Activated CD4-positive, alpha-beta T cell treated with anti-CD3 and anti-CD28 coated beads, Interleukin-2, amount 10 ng/mL, durations not matched to agents 24 days and 14 days (primary cell): ENCODE measurements around the gene METTL27. TPM values are rescaled to one million over a fixed set of nuclear protein-coding genes. Genes with fewer than 3 reads are reported as not detected.
"Not testable (repeated sequence)": the region's sequence is repeated elsewhere in the genome, so short reads cannot be mapped to it uniquely, and the experiment has no call there.

Source experiments
- DNase-seq: peaks from one replicate; pipeline ENCODE4 v3.0.0; 2022
- H3K27ac Mint-ChIP-seq: one replicate; pipeline ENCODE4 v1.8.0; 2022; ENCODE audit warnings: mild to moderate bottlenecking, mixed read lengths
- H3K27me3 Mint-ChIP-seq: one replicate; pipeline ENCODE4 v1.8.0; 2022; ENCODE audit warnings: mixed read lengths
- H3K36me3 Mint-ChIP-seq: one replicate; pipeline ENCODE4 v1.8.0; 2022; ENCODE audit warnings: low read depth, mild to moderate bottlenecking, mixed read lengths
- H3K4me1 Mint-ChIP-seq: one replicate; pipeline ENCODE4 v1.8.0; 2021; ENCODE audit warnings: mixed read lengths
- H3K4me3 Mint-ChIP-seq: one replicate; pipeline ENCODE4 v1.8.0; 2022; ENCODE audit warnings: mild to moderate bottlenecking, moderate library complexity, mixed read lengths
- H3K9me3 Mint-ChIP-seq: one replicate; pipeline ENCODE4 v1.8.0; 2021; ENCODE audit warnings: mixed read lengths
- intact Hi-C: fragments of 100-400 bp; cut with micrococcal nuclease; formaldehyde crosslinking; loops from one replicate; pipeline ENCODE4 v1.15.1; 2023
- total RNA-seq: library from RNA; stranded (reverse); gene quantifications from 2 replicates; pipeline ENCODE4 v1.2.3, GENCODE V29; 2022

The METTL27 gene
- total RNA-seq, 1 donor from 2014 or later, result 1.9 TPM

GRCh38 chr7:73839290-73839689 lies 3.0 kb downstream of the METTL27 start:
- intact Hi-C loops, result no loop called here
- Mint-ChIP-seq H3K9me3 (no peaks in the 10 kb centered on the region), H3K27me3 (peaks cover 6% of the 10 kb centered on the region), H3K4me3 (no peak overlapping the region), H3K4me1 (peaks cover 7% of the 10 kb centered on the region), H3K36me3 (no peaks in the 10 kb centered on the region), H3K27ac (no peak overlapping the region)
- DNase-seq, result no peak

DNA sequence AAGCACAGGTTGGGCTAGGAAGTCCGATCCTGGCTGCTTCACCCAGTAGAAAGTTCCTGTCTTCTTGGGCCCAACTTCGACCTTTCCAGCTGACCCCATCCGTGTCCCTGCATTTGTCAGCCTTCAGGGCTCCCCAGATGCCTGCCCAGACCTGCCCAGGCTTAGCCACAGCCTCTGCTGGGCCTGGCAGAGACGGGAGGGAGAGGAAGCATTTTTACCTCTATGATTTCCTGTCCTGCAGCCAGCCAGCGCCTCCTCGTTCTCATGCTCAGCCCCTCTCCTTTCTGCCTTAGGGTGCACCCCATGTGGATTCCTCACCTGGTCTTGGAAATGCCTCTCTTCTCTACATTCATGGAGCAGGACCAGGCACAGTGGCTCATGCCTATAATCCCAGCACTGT lies 3.7 kb downstream of the METTL27 start:
- H3K4me1 Mint-ChIP-seq, result peaks cover 3% of the 10 kb centered on the region
- H3K27me3 Mint-ChIP-seq, result peaks cover under 1% of the 10 kb centered on the region
- no peak overlapping the region for H3K27ac Mint-ChIP-seq

GRCh38 chr7:73837167-73837566 lies 5.1 kb downstream of the METTL27 start:
- not testable (repeated sequence) for H3K27ac Mint-ChIP-seq

More for the DNA sequence above, 3.7 kb downstream of the METTL27 start:
- no peak for DNase-seq
- H3K4me3 Mint-ChIP-seq, result no peak overlapping the region
- no peaks in the 10 kb centered on the region for H3K9me3 Mint-ChIP-seq
- intact Hi-C loops, result no loop called here
- no peaks in the 10 kb centered on the region for H3K36me3 Mint-ChIP-seq

DNA sequence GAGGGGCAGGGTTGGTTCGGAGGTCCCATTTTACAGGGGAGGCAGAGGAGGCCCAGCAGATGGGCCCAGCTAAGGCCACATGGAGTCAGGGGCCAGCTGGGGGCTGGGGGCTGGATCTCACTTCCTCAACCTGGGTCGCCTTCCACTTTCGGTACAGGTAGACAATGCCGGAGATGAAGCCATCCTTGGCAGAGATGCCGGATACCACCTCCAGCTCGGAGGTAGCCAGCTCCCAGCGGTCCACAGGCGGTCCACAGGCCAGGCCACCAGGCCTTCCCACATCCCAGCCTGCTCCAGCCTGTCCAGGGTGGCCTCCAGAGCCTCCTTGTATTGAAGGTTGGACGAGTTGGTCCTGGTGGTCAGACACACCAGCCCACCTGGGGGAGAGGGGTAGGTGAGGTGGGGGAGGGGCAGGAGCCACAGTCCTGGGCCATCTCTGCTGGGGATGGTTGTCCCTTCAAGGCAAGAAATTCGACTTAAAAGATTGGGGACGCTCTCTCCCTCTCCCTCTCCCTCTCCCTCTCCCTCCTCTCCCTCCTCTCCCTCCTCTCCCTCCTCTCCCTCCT lies 7.6 kb downstream of the METTL27 start:
- H3K36me3 Mint-ChIP-seq, result no peaks in the 10 kb centered on the region
- DNase-seq, result no peak
- peaks cover 2% of the 10 kb centered on the region for H3K4me1 Mint-ChIP-seq
- H3K4me3 Mint-ChIP-seq, result no peak overlapping the region
- H3K27me3 Mint-ChIP-seq, result no peaks in the 10 kb centered on the region
- intact Hi-C loops, result no loop called here
- H3K27ac Mint-ChIP-seq, result no peak overlapping the region
- no peaks in the 10 kb centered on the region for H3K9me3 Mint-ChIP-seq

More at GRCh38 chr7:73837167-73837566, 5.1 kb downstream of the METTL27 start:
- DNase-seq, H3K27me3 Mint-ChIP-seq, H3K36me3 Mint-ChIP-seq, H3K9me3 Mint-ChIP-seq, H3K4me1 Mint-ChIP-seq, intact Hi-C loops, H3K4me3 Mint-ChIP-seq: not testable (repeated sequence)

DNA sequence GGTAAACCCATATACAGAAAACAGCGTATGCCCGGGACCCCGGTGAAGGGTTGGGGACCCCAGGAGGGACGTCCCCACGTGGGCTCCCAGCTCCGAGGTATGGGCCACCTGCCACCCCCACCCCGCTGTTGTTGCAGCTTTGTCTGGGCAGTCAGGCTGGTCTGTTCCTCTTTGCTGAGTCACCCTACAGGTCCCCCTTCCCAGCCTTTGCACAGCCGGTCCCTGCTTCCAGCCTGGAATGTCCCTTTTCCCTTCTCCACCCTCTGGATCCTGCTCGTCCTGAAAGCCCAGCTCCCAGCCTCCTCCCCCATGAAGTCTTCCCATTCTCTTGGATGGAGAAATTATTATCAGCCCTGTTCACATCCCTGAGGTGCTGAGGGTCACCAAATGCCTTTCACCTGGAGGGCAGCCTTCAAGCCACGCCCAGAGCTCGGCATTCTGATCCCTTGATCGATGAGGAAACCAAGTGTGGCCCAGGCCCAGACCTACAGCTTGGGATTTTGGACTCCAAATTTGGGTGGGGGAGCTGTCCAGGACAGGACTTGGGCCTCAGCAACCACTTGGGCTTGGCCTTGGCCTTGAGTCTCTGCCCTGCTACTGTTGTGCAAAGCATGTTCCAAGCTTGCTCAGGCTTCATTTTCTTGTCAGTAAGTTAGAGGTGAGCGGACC lies 8.9 kb downstream of the METTL27 start:
- H3K4me1 Mint-ChIP-seq, result peaks cover 6% of the 10 kb centered on the region
- no peaks in the 10 kb centered on the region for H3K36me3 Mint-ChIP-seq
- intact Hi-C loops, result no loop called here
- no peaks in the 10 kb centered on the region for H3K9me3 Mint-ChIP-seq
- no peak overlapping the region for H3K27ac Mint-ChIP-seq
- no peaks in the 10 kb centered on the region for H3K27me3 Mint-ChIP-seq
- no peak for DNase-seq
- no peak overlapping the region for H3K4me3 Mint-ChIP-seq

GRCh38 chr7:73832806-73833205 lies 9.5 kb downstream of the METTL27 start:
- intact Hi-C loops, result no loop called here
- DNase-seq, result no peak
- no peak overlapping the region for H3K27ac Mint-ChIP-seq
- H3K27me3 Mint-ChIP-seq, result no peaks in the 10 kb centered on the region
- H3K36me3 Mint-ChIP-seq, result no peaks in the 10 kb centered on the region
- H3K4me1 Mint-ChIP-seq, result peaks cover 4% of the 10 kb centered on the region
- H3K9me3 Mint-ChIP-seq, result no peaks in the 10 kb centered on the region
- no peak overlapping the region for H3K4me3 Mint-ChIP-seq

DNA sequence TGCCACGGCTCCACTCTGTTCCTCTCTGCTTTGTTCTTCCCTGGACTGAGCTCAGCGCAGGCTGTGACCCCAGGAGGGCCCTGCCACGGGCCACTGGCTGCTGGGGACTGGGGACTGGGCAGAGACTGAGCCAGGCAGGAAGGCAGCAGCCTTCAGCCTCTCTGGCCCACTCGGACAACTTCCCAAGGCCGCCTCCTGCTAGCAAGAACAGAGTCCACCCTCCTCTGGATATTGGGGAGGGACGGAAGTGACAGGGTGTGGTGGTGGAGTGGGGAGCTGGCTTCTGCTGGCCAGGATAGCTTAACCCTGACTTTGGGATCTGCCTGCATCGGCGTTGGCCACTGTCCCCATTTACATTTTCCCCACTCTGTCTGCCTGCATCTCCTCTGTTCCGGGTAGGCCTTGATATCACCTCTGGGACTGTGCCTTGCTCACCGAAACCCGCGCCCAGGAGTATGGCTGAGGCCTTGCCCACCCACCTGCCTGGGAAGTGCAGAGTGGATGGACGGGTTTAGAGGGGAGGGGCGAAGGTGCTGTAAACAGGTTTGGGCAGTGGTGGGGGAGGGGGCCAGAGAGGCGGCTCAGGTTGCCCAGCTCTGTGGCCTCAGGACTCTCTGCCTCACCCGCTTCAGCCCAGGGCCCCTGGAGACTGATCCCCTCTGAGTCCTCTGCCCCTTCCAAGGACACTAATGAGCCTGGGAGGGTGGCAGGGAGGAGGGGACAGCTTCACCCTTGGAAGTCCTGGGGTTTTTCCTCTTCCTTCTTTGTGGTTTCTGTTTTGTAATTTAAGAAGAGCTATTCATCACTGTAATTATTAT lies 10.3 kb downstream of the METTL27 start:
- no peak for DNase-seq
- Mint-ChIP-seq H3K4me1 (peaks cover 8% of the 10 kb centered on the region), H3K4me3 (no peak overlapping the region), H3K27ac (no peak overlapping the region), H3K36me3 (no peaks in the 10 kb centered on the region), H3K9me3 (no peaks in the 10 kb centered on the region), H3K27me3 (peaks cover 6% of the 10 kb centered on the region)
- intact Hi-C loops, result no loop called here

DNA sequence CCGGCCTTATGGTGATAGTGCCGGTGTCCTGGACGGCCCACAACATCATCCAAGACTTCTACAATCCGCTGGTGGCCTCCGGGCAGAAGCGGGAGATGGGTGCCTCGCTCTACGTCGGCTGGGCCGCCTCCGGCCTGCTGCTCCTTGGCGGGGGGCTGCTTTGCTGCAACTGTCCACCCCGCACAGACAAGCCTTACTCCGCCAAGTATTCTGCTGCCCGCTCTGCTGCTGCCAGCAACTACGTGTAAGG lies 10.8 kb downstream of the METTL27 start:
- H3K4me1 Mint-ChIP-seq, result peaks cover 13% of the 10 kb centered on the region
- no peak for DNase-seq
- peaks cover 12% of the 10 kb centered on the region for H3K27me3 Mint-ChIP-seq
- H3K27ac Mint-ChIP-seq, result no peak overlapping the region
- H3K9me3 Mint-ChIP-seq, result no peaks in the 10 kb centered on the region
- intact Hi-C loops, result no loop called here
- no peaks in the 10 kb centered on the region for H3K36me3 Mint-ChIP-seq
- H3K4me3 Mint-ChIP-seq, result no peak overlapping the region

DNA sequence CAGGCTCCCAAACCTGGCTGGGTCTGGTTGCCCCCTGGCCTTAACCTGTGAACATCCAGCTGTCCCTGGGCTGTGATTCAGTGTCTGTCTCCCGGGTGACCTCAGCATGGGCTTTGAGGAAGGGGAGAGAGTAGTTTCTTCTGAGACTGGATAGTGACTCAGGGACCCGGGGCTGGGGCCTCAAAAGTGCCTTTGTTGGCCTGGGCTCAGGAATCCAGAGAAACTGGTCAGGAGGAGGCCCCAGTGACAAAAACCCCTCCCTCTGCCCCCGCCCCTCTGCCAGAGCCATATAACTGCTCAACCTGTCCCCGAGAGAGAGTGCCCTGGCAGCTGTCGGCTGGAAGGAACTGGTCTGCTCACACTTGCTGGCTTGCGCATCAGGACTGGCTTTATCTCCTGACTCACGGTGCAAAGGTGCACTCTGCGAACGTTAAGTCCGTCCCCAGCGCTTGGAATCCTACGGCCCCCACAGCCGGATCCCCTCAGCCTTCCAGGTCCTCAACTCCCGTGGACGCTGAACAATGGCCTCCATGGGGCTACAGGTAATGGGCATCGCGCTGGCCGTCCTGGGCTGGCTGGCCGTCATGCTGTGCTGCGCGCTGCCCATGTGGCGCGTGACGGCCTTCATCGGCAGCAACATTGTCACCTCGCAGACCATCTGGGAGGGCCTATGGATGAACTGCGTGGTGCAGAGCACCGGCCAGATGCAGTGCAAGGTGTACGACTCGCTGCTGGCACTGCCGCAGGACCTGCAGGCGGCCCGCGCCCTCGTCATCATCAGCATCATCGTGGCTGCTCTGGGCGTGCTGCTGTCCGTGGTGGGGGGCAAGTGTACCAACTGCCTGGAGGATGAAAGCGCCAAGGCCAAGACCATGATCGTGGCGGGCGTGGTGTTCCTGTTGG lies 11.4 kb downstream of the METTL27 start, which contains the start of gene CLDN4:
Gene CLDN4, plus strand, starts transcription at position 316 of the 903 bp plus-strand sequence. Its CDS starts 206 bp downstream, at position 522.
- intact Hi-C loops, result no loop called here
- Mint-ChIP-seq H3K4me1 (peaks cover 13% of the 10 kb centered on the region), H3K4me3 (no peak within 1 kb of the TSS), H3K27me3 (peaks cover 14% of the 10 kb centered on the region), H3K36me3 (no peaks in the 10 kb centered on the region), H3K9me3 (no peaks in the 10 kb centered on the region), H3K27ac (no peak within 1 kb of the TSS)
- DNase-seq, result no peak

DNA sequence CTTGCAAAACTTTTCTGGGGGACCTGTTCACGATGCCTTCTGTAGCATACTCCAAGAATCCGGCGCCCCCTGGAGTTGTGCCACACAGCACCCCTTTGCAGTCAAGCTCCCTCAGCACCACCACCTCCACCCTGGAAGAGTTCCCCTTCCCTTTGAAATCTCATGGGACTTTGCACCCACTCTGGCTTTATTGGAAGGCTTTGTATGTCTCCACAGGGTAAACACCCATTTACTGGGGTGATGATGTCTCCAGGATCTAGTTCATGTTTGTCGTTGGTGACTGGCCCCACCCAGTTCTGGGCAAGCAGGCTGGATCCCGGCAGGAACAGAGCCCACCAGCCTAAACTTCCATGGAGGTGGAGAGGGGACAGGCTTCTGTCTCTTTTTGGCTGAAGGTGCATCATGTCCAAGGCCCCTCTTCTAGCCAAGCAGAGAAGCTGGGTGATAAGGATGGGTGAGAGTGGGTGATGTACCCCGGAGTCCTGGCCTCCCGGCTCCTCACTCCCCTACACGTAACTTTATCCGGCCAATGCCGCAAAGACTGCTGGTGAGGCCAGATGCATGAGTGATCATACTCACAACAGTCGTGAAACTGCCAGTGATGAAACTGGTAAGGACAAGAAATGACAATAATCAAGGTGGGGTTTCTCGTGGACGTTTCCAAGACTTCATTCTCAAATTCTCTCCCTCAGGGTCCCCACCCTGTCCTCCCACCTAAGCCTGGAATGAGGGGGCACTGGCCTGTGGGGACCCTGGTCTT lies 12.2 kb downstream of the METTL27 start:
- H3K9me3 Mint-ChIP-seq, result no peaks in the 10 kb centered on the region

DNA sequence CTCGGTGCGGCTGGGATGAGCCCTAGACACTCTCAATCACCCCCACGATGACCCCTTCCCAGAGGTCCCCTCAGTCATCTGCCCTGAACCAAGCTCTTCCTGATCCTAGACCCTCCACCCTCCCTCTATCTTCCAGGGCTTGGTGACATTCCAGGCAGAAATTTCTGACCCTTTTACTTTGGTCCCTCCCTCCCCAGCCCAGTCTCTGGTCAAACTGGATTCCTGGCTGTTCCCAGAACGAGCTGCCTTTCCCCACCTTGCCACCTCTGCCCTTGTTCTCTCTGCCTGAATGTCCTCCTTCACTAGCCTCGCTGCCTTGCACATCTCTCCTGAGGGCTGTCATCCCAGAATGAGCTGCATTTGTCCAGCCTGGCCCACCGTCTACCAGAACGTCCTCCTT lies 12.8 kb downstream of the METTL27 start:
- no peak for DNase-seq
- Mint-ChIP-seq H3K27me3 (peaks cover 15% of the 10 kb centered on the region), H3K9me3 (no peaks in the 10 kb centered on the region), H3K4me3 (no peak overlapping the region), H3K27ac (no peak overlapping the region), H3K4me1 (peaks cover 13% of the 10 kb centered on the region), H3K36me3 (no peaks in the 10 kb centered on the region)
- intact Hi-C loops, result no loop called here

More for the DNA sequence above, 12.2 kb downstream of the METTL27 start:
- intact Hi-C loops, result no loop called here
- Mint-ChIP-seq H3K27ac (no peak overlapping the region), H3K27me3 (peaks cover 15% of the 10 kb centered on the region), H3K4me1 (peaks cover 13% of the 10 kb centered on the region), H3K4me3 (no peak overlapping the region), H3K36me3 (no peaks in the 10 kb centered on the region)
- no peak for DNase-seq

- Mint-ChIP-seq H3K27me3 (peaks cover 15% of the 10 kb centered on the region), H3K27ac (no peak overlapping the region), H3K9me3 (no peaks in the 10 kb centered on the region), H3K4me3 (no peak overlapping the region), H3K36me3 (no peaks in the 10 kb centered on the region), H3K4me1 (peaks cover 13% of the 10 kb centered on the region)
- no peak for DNase-seq
- intact Hi-C loops, result loop anchor here (1.0 kb wide), 1 partner anchor 22 kb away; no protein-coding TSS in a partner anchor
These were observed 13.3 kb downstream of the METTL27 start for GRCh38 chr7:73828972-73829371.
